ENCODE data around the gene BIRC2. TPM values are rescaled to one million over a fixed set of nuclear protein-coding genes. Genes with fewer than 3 reads are reported as not detected.

The BIRC2 gene
- total RNA-seq, 1 experiment from 2014 or later: 36.1 TPM

- no peaks in the 10 kb centered on the region for H3F3A ChIP-seq (ENCODE audit: low read length, unreplicated experiment)
- H3K4me1 ChIP-seq (ENCODE audit: insufficient read depth, low read length): no peaks in the 10 kb centered on the region
- no peak overlapping the region for H3K9ac ChIP-seq (ENCODE audit: low read length)
- peaks cover 19% of the 10 kb centered on the region for H3K36me3 ChIP-seq (ENCODE audit: low read depth, low read length)
- BruUV-seq (replicated peaks): no TSS peak
- no peak for DNase-seq
- TF ChIP-seq CTCF (conservative IDR thresholded peaks at IDR 0.05; ENCODE audit: low read depth, low read length) (no peak), EZH2 (IDR thresholded peaks at IDR 0.05; ENCODE audit: low read length, unreplicated experiment) (no peak), EZH2phosphoT487 (IDR thresholded peaks at IDR 0.05; ENCODE audit: borderline replicate concordance, low read length) (no peak)
- H3K27me3 ChIP-seq (ENCODE audit: low read length): no peaks in the 10 kb centered on the region
- no peak overlapping the region for H2AFZ ChIP-seq (ENCODE audit: low read length)
- CTCF ChIA-PET: no interaction called here
- H4K20me1 ChIP-seq (ENCODE audit: low read length): no peaks in the 10 kb centered on the region
- H3K79me2 ChIP-seq (ENCODE audit: low read length): peaks cover 30% of the 10 kb centered on the region
- POLR2A ChIA-PET (ENCODE audit: unreplicated experiment): no interaction called here
- H3K9me2 ChIP-seq (replicated peaks; ENCODE audit: low read length): no peaks in the 10 kb centered on the region
- H3K4me3 ChIP-seq (ENCODE audit: low read length): no peak overlapping the region
- intact Hi-C loops (cut with micrococcal nuclease): no loop called here
- no peak for ATAC-seq
- H3K9me3 ChIP-seq (ENCODE audit: low read length): no peaks in the 10 kb centered on the region
- H3K27ac ChIP-seq (ENCODE audit: low read length): no peak overlapping the region
- no peak overlapping the region for H3K4me2 ChIP-seq (ENCODE audit: low read length)
These were observed 13.7 kb downstream of the BIRC2 start for GRCh38 chr11:102360681-102361080.

GRCh38 chr11:102361086-102362031, 14.3 kb downstream of the BIRC2 start:
- Histone ChIP-seq H4K20me1 (ENCODE audit: low read length) (no peaks in the 10 kb centered on the region), H3K4me1 (ENCODE audit: insufficient read depth, low read length) (no peaks in the 10 kb centered on the region), H3K36me3 (ENCODE audit: low read depth, low read length) (peaks cover 23% of the 10 kb centered on the region), H3K9me2 (replicated peaks; ENCODE audit: low read length) (no peaks in the 10 kb centered on the region), H3K27ac (ENCODE audit: low read length) (no peak overlapping the region), H3K4me2 (ENCODE audit: low read length) (no peak overlapping the region), H3K4me3 (ENCODE audit: low read length) (no peak overlapping the region), H3K9me3 (ENCODE audit: low read length) (no peaks in the 10 kb centered on the region), H3F3A (ENCODE audit: low read length, unreplicated experiment) (no peaks in the 10 kb centered on the region), H2AFZ (ENCODE audit: low read length) (no peak overlapping the region), H3K27me3 (ENCODE audit: low read length) (no peaks in the 10 kb centered on the region), H3K79me2 (ENCODE audit: low read length) (peaks cover 23% of the 10 kb centered on the region), H3K9ac (ENCODE audit: low read length) (no peak overlapping the region)
- ATAC-seq: no peak
- no peak for TF ChIP-seq CTCF (conservative IDR thresholded peaks at IDR 0.05; ENCODE audit: low read depth, low read length)
- TF ChIP-seq EZH2phosphoT487 (IDR thresholded peaks at IDR 0.05; ENCODE audit: borderline replicate concordance, low read length): no peak
- no peak for TF ChIP-seq EZH2 (IDR thresholded peaks at IDR 0.05; ENCODE audit: low read length, unreplicated experiment)
- no peak for DNase-seq
- CTCF ChIA-PET: no interaction called here
- POLR2A ChIA-PET (ENCODE audit: unreplicated experiment): interaction anchor here (0.6 kb wide), 1 partner anchor 146 kb away, joined by 5 read pairs; no protein-coding TSS in a partner anchor
- BruUV-seq (replicated peaks): no TSS peak
- intact Hi-C loops (cut with micrococcal nuclease): no loop called here

GRCh38 chr11:102364991-102365390, 18.0 kb downstream of the BIRC2 start:
- no peaks in the 10 kb centered on the region for H3K9me2 ChIP-seq (replicated peaks; ENCODE audit: low read length)
- DNase-seq (no peak), ATAC-seq (no peak)
- H3K9me3 ChIP-seq (ENCODE audit: low read length): no peaks in the 10 kb centered on the region
- ChIA-PET POLR2A (ENCODE audit: unreplicated experiment) (no interaction called here), CTCF (interaction anchor here (0.6 kb wide), 1 partner anchor 97 kb away, joined by 6 read pairs; no protein-coding TSS in a partner anchor)
- H3K4me1 ChIP-seq (ENCODE audit: insufficient read depth, low read length): no peaks in the 10 kb centered on the region
- no peaks in the 10 kb centered on the region for H3K79me2 ChIP-seq (ENCODE audit: low read length)
- no peak overlapping the region for H3K4me2 ChIP-seq (ENCODE audit: low read length)
- no peaks in the 10 kb centered on the region for H3K27me3 ChIP-seq (ENCODE audit: low read length)
- H3K9ac ChIP-seq (ENCODE audit: low read length): no peak overlapping the region
- BruUV-seq (replicated peaks): no TSS peak
- no peak overlapping the region for H3K4me3 ChIP-seq (ENCODE audit: low read length)
- H3F3A ChIP-seq (ENCODE audit: low read length, unreplicated experiment): no peaks in the 10 kb centered on the region
- intact Hi-C loops (cut with micrococcal nuclease): no loop called here
- H3K36me3 ChIP-seq (ENCODE audit: low read depth, low read length): peaks cover 26% of the 10 kb centered on the region
- no peaks in the 10 kb centered on the region for H4K20me1 ChIP-seq (ENCODE audit: low read length)
- no peak overlapping the region for H2AFZ ChIP-seq (ENCODE audit: low read length)
- H3K27ac ChIP-seq (ENCODE audit: low read length): no peak overlapping the region
- TF ChIP-seq CTCF (conservative IDR thresholded peaks at IDR 0.05; ENCODE audit: low read depth, low read length) (no peak), EZH2phosphoT487 (IDR thresholded peaks at IDR 0.05; ENCODE audit: borderline replicate concordance, low read length) (no peak), EZH2 (IDR thresholded peaks at IDR 0.05; ENCODE audit: low read length, unreplicated experiment) (no peak)
